H1 (cell line): ENCODE results near the gene C20orf173. TPM values are rescaled to one million over a fixed set of nuclear protein-coding genes. Genes with fewer than 3 reads are reported as not detected.
A peak's percentile ranks its signal among the peaks of the same experiment; 100 is the strongest.

Experiments
- CTCF ChIA-PET: fragments of 300-600 bp; sonication (Branson Sonifier 250); formaldehyde crosslinking; loops from one replicate; lab custom pipeline; 2021; ENCODE audit not compliant: partially characterized antibody; lab: Charles Lee
- POLR2A ChIA-PET: fragments of 300-600 bp; sonication (Branson Sonifier 250); formaldehyde crosslinking; loops from one replicate; lab custom pipeline; 2021; ENCODE audit warnings: inconsistent platforms; ENCODE audit not compliant: partially characterized antibody; lab: Charles Lee
- DNase-seq, 2 experiments: peaks; one replicate each; pipeline versions ENCODE4 v3.0.0 to v3.0.0-alpha.2; 2010 to 2022; ENCODE audit warnings: low spot score in 2 of 2, low read depth in 1 of 2, mixed read lengths in 1 of 2
- FAIRE-seq: peaks from 2 replicates; lab custom pipeline; 2011; peaks lifted over from hg19 to GRCh38; lab: Jason Lieb, UNC
- H2AFZ ChIP-seq: 2 replicates; pipeline ENCODE4 v1.8.1; 2012; ENCODE audit warnings: low read length, inconsistent platforms
- H2AK5ac ChIP-seq: 2 replicates; pipeline ENCODE4 v1.6.1; 2013; ENCODE audit warnings: low read depth, low read length
- H2BK120ac ChIP-seq: replicated peaks from 2 replicates; pipeline ENCODE3; 2013; ENCODE audit warnings: low read depth, low read length, inconsistent platforms
- H2BK12ac ChIP-seq: 2 replicates; pipeline ENCODE4 v1.6.1; 2013; ENCODE audit warnings: low read depth, low read length
- H2BK15ac ChIP-seq: 2 replicates; pipeline ENCODE4 v1.6.1; 2013; ENCODE audit warnings: low read length
- H2BK20ac ChIP-seq: 2 replicates; pipeline ENCODE4 v1.6.1; 2013; ENCODE audit warnings: low read length
- H2BK5ac ChIP-seq: 2 replicates; pipeline ENCODE4 v1.6.1; 2013; ENCODE audit warnings: low read depth, low read length
- H3K14ac ChIP-seq: 2 replicates; pipeline ENCODE4 v1.6.1; 2013; ENCODE audit warnings: inconsistent platforms; ENCODE audit not compliant: insufficient read length
- H3K18ac ChIP-seq: 2 replicates; pipeline ENCODE4 v1.6.1; 2013; ENCODE audit warnings: low read length; ENCODE audit errors: extremely low read depth
- H3K23ac ChIP-seq: 2 replicates; pipeline ENCODE4 v1.6.1; 2013; ENCODE audit warnings: inconsistent platforms; ENCODE audit not compliant: insufficient read length
- H3K23me2 ChIP-seq: 2 replicates; pipeline ENCODE4 v1.6.1; 2013; ENCODE audit warnings: low read depth, low read length
- H3K27ac ChIP-seq: 2 replicates; pipeline ENCODE4 v1.6.1; 2011; ENCODE audit warnings: low read depth, low read length, inconsistent platforms
- H3K27me3 ChIP-seq, 4 experiments: replicated peaks in 1 of 4; 1 replicate in 1 of 4; 2 replicates in 3 of 4; pipeline versions ENCODE4 v1.6.1 to v1.8.1; 2011 to 2013; ENCODE audit warnings: low read length in 3 of 4, mild to moderate bottlenecking in 3 of 4, inconsistent platforms in 2 of 4, mixed read lengths in 2 of 4, moderate library complexity in 1 of 4; ENCODE audit not compliant: control insufficient read depth in 3 of 4, insufficient read depth in 3 of 4; ENCODE audit errors: extremely low read depth in 1 of 4
- H3K36me3 ChIP-seq, 4 experiments: 2 replicates each; pipeline versions ENCODE4 v1.6.1 to v1.8.1; 2011 to 2013; ENCODE audit warnings: mild to moderate bottlenecking in 4 of 4, low read length in 3 of 4, moderate library complexity in 2 of 4, control low read depth in 1 of 4, inconsistent platforms in 1 of 4; ENCODE audit not compliant: insufficient read depth in 4 of 4, control insufficient read depth in 2 of 4
- H3K4ac ChIP-seq: replicated peaks from 2 replicates; pipeline ENCODE3; 2013; ENCODE audit warnings: low read length, low read depth, mixed read lengths, inconsistent platforms; ENCODE audit not compliant: insufficient read length
- H3K4me1 ChIP-seq, 4 experiments: replicated peaks in 1 of 4; 1 replicate in 1 of 4; 2 replicates in 3 of 4; pipeline versions ENCODE4 v1.6.1 to v1.8.1; 2011 to 2013; ENCODE audit warnings: low read length in 3 of 4, inconsistent platforms in 2 of 4, mixed read lengths in 1 of 4; ENCODE audit not compliant: insufficient read depth in 4 of 4, control insufficient read depth in 3 of 4
- H3K4me2 ChIP-seq, 2 experiments: 2 replicates each; pipeline versions ENCODE4 v1.6.1 to v1.8.1; 2011 to 2013; ENCODE audit warnings: low read depth in 2 of 2, low read length in 2 of 2, control low read depth in 1 of 2, inconsistent platforms in 1 of 2, mild to moderate bottlenecking in 1 of 2; ENCODE audit not compliant: insufficient read depth in 1 of 2
- H3K4me3 ChIP-seq, 4 experiments: fragments of 200-600, 300-600 bp in 1 of 4; sonication (generic), shearing (Covaris generic), sonication (Bioruptor Twin) in 1 of 4; 2 replicates each; pipeline versions ENCODE4 v1.5.1 to v1.8.1; 2011 to 2016; ENCODE audit warnings: low read length in 4 of 4, low read depth in 3 of 4, control low read depth in 2 of 4, inconsistent platforms in 2 of 4, mild to moderate bottlenecking in 2 of 4, mixed read lengths in 1 of 4, moderate library complexity in 1 of 4; ENCODE audit not compliant: insufficient read depth in 2 of 4; ENCODE audit errors: extremely low read depth in 1 of 4
- H3K56ac ChIP-seq: replicated peaks from 2 replicates; pipeline ENCODE3; 2013; ENCODE audit warnings: low read depth, mild to moderate bottlenecking, mixed read lengths, low read length, inconsistent platforms; ENCODE audit not compliant: insufficient read length
- H3K79me1 ChIP-seq: 2 replicates; pipeline ENCODE4 v1.6.1; 2013; ENCODE audit warnings: low read depth, low read length, control low read depth
- H3K79me2 ChIP-seq, 2 experiments: 2 replicates each; pipeline versions ENCODE4 v1.6.1 to v1.8.1; 2012 to 2013; ENCODE audit warnings: low read length in 2 of 2, mild to moderate bottlenecking in 2 of 2, inconsistent platforms in 1 of 2; ENCODE audit not compliant: insufficient read depth in 2 of 2, control insufficient read depth in 1 of 2
- H3K9ac ChIP-seq, 4 experiments: replicated peaks in 1 of 4; 1 replicate in 1 of 4; 2 replicates in 3 of 4; pipeline versions ENCODE4 v1.6.1 to v1.8.1; 2011 to 2013; ENCODE audit warnings: low read depth in 3 of 4, low read length in 3 of 4, control low read depth in 2 of 4, mild to moderate bottlenecking in 2 of 4, moderate library complexity in 2 of 4, inconsistent platforms in 1 of 4; ENCODE audit errors: extremely low read depth in 1 of 4
- H3K9me3 ChIP-seq, 2 experiments: 2 replicates each; pipeline versions ENCODE4 v1.6.1 to v1.8.1; 2012 to 2013; ENCODE audit warnings: mild to moderate bottlenecking in 2 of 2, moderate library complexity in 2 of 2, control low read depth in 1 of 2, inconsistent platforms in 1 of 2, low read depth in 1 of 2, low read length in 1 of 2, mixed read lengths in 1 of 2; ENCODE audit not compliant: insufficient read depth in 2 of 2
- H4K20me1 ChIP-seq, 2 experiments: replicated peaks in 1 of 2; 2 replicates each; pipeline versions ENCODE3 to v1.8.1; 2011 to 2013; ENCODE audit warnings: inconsistent platforms in 2 of 2, low read length in 2 of 2, mild to moderate bottlenecking in 1 of 2; ENCODE audit not compliant: insufficient read depth in 2 of 2, control insufficient read depth in 1 of 2
- H4K5ac ChIP-seq: 2 replicates; pipeline ENCODE4 v1.6.1; 2013; ENCODE audit warnings: low read length, low read depth, mixed read lengths, inconsistent platforms; ENCODE audit not compliant: insufficient read length
- H4K8ac ChIP-seq: 2 replicates; pipeline ENCODE4 v1.8.0; 2013; ENCODE audit warnings: mild to moderate bottlenecking, moderate library complexity, low read length, inconsistent platforms; ENCODE audit not compliant: insufficient read depth; ENCODE audit errors: extremely low read depth
- H4K91ac ChIP-seq: replicated peaks from 2 replicates; pipeline ENCODE3; 2013; ENCODE audit warnings: low read length, mixed read lengths, inconsistent platforms; ENCODE audit not compliant: insufficient read length
- BCL11A ChIP-seq, 2 experiments: IDR thresholded peaks; one replicate each; pipeline ENCODE4 v1.6.1; 2011; ENCODE audit warnings: low read depth in 2 of 2, low read length in 2 of 2, mild to moderate bottlenecking in 2 of 2
- BRCA1 ChIP-seq: IDR thresholded peaks from 2 replicates; pipeline ENCODE4 v1.6.1; 2012; ENCODE audit warnings: low read depth, low read length, improper control_type of control experiment
- EP300 ChIP-seq, 2 experiments: IDR thresholded peaks; 1 replicate in 1 of 2; 2 replicates in 1 of 2; pipeline ENCODE4 v1.6.1; 2011 to 2012; ENCODE audit warnings: low read depth in 2 of 2, low read length in 2 of 2, mild to moderate bottlenecking in 2 of 2, borderline replicate concordance in 1 of 2, inconsistent platforms in 1 of 2, moderate library complexity in 1 of 2
- KDM1A ChIP-seq: fragments of 200-600, 300-600 bp; sonication (generic); IDR thresholded peaks from 2 replicates; pipeline ENCODE4 v1.7.1; 2016; ENCODE audit warnings: mild to moderate bottlenecking, low read length, borderline replicate concordance
- RFX5 ChIP-seq: IDR thresholded peaks from 2 replicates; pipeline ENCODE4 v1.6.1; 2011; ENCODE audit warnings: low read depth, low read length, improper control_type of control experiment, borderline replicate concordance
- SAP30 ChIP-seq: fragments of 300-600 bp; sonication (generic); IDR thresholded peaks from 2 replicates; pipeline ENCODE4 v1.7.1; 2012; ENCODE audit warnings: low read length, moderate library complexity, mild to moderate bottlenecking, inconsistent platforms; ENCODE audit not compliant: insufficient read depth, insufficient replicate concordance
- TCF12 ChIP-seq: IDR thresholded peaks from 2 replicates; pipeline ENCODE4 v1.6.1; 2011; ENCODE audit warnings: low read depth, mild to moderate bottlenecking, low read length
- WGBS, 2 experiments: shearing (Covaris generic) in 1 of 2; methylation state at CpG; one replicate each; pipeline versions ENCODE4 v1.1.6 to v1.1.7; 2013 to 2015; ENCODE audit warnings: low lambda C conversion rate in 2 of 2, mixed read lengths in 2 of 2, inconsistent platforms in 1 of 2, low coverage in 1 of 2, missing lambda C conversion rate in 1 of 2; ENCODE audit not compliant: insufficient replicate concordance in 2 of 2, insufficient coverage in 1 of 2, insufficient read length in 1 of 2; ENCODE audit errors: extremely low coverage in 1 of 2, missing lambda C conversion rate in 1 of 2; 5-methylcytosine and 5-hydroxymethylcytosine counted together
- polyA plus RNA-seq, 7 experiments: library from polyadenylated mRNA; depleted of rRNA in 3 of 7; stranded (reverse) in 5 of 7; unstranded in 2 of 7; fragments of >200 nt in 5 of 7; fragments of 200-250 nt in 2 of 7; gene quantifications; 1 replicate in 5 of 7; 2 replicates in 1 of 7; 4 replicates in 1 of 7; pipeline versions ENCODE4 v1.2.1 to v1.2.3, GENCODE V29; 2011 to 2013; ENCODE audit warnings: missing spikeins in 2 of 7, mixed read lengths in 2 of 7
- total RNA-seq: library from RNA; stranded (reverse); fragmentation: NEBNext Ultra II Directional; extraction: Animal tissue kit (Norgen Biotek cat#: 25700); gene quantifications from 2 replicates; pipeline ENCODE4 v1.2.1, GENCODE V29; 2021

The C20orf173 gene
- total and polyA plus RNA-seq, 2 of the 8 experiments (the other 6 are each of a cell fraction or from before 2014, with no cell fraction given) = not detected

- H2AK5ac ChIP-seq = no peak overlapping the region; the same call in 1 of the 2 replicates
- peak overlapping the region; percentile 70 for H2AFZ ChIP-seq
- ChIA-PET CTCF (interaction anchor here (0.6 to 1.7 kb wide), 9 partner anchors 20 to 93 kb away, joined by 3 to 8 read pairs (median 3); no protein-coding TSS in a partner anchor), POLR2A (interaction anchor here (0.7 to 3.3 kb wide), 28 partner anchors 8 to 413 kb away, joined by 3 to 30 read pairs (median 4); partner anchors contain the start of genes CEP250, RBM39 and SCAND1)
- H2BK15ac ChIP-seq = peak overlapping the region; percentile 20; the same call in 1 of the 2 replicates
- 4% methylated on average over 13 of the region's 13 CpGs; no CpG with 5 or more reads in 1 of the 2 experiments for WGBS, 2 experiments
- peaks cover 11% of the 10 kb centered on the region for H3K23me2 ChIP-seq
- peak overlapping the region; percentile 63; the same call in 1 of the 2 replicates for H4K8ac ChIP-seq
- DNase-seq = no peak
- H4K5ac ChIP-seq = peak overlapping the region; percentile 41
- peaks cover 6% of the 10 kb centered on the region; the same call in 1 of the 2 replicates for H3K79me1 ChIP-seq
- H3K27ac ChIP-seq = no peak overlapping the region
- H2BK12ac ChIP-seq = no peak overlapping the region
- H2BK20ac ChIP-seq = no peak overlapping the region
- no peaks in the 10 kb centered on the region for H3K9me3 ChIP-seq
- H3K79me2 ChIP-seq = peaks cover 0 to 10% of the 10 kb centered on the region in 2 experiments; a peak in 1 of 4 replicates
- H3K14ac ChIP-seq = no peak overlapping the region
- H3K36me3 ChIP-seq = peaks cover 0 to 10% (median 2%) of the 10 kb centered on the region in 4 experiments; a peak in 3 of 8 replicates
- peak overlapping the region; percentile 47 to 82 (median 62) for H3K4me3 ChIP-seq
- no peaks in the 10 kb centered on the region for H3K27me3 ChIP-seq
- peaks cover 2 to 6% (median 4%) of the 10 kb centered on the region in 4 experiments; a peak in 5 of 7 replicates for H3K4me1 ChIP-seq
- H4K20me1 ChIP-seq = peaks cover 0 to 2% of the 10 kb centered on the region in 2 experiments
- H3K9ac ChIP-seq = peak overlapping the region in 3 of 4 experiments; percentile 12 to 64 (median 16); a peak in 3 of 7 replicates
- H3K4me2 ChIP-seq = peak overlapping the region; percentile 87 to 91
- TF ChIP-seq TCF12 (no peak), KDM1A (no peak), EP300 (IDR thresholded peaks at IDR 0.05; ENCODE audit: borderline replicate concordance in 1 of 2, low read depth in 2 of 2, low read length in 2 of 2) (no peak), SAP30 (no peak), BRCA1 (no peak), BCL11A (IDR thresholded peaks at IDR 0.05; ENCODE audit: low read depth in 2 of 2, low read length in 2 of 2) (no peak), RFX5 (no peak)
- no peak overlapping the region for H3K4ac ChIP-seq
- no peak for FAIRE-seq
- H2BK120ac ChIP-seq = no peak overlapping the region
- H4K91ac ChIP-seq = peak overlapping the region; percentile 49
- peak overlapping the region; percentile 97 for H3K18ac ChIP-seq
- peak overlapping the region; percentile 75 for H3K56ac ChIP-seq
- no peak overlapping the region for H3K23ac ChIP-seq
- H2BK5ac ChIP-seq = no peak overlapping the region
Measured at GRCh38 chr20:35541118-35541782, 11.8 kb upstream of the C20orf173 start.
